Measurements from ENCODE around the gene ITGA1.

ITGA1 gene

DNA sequence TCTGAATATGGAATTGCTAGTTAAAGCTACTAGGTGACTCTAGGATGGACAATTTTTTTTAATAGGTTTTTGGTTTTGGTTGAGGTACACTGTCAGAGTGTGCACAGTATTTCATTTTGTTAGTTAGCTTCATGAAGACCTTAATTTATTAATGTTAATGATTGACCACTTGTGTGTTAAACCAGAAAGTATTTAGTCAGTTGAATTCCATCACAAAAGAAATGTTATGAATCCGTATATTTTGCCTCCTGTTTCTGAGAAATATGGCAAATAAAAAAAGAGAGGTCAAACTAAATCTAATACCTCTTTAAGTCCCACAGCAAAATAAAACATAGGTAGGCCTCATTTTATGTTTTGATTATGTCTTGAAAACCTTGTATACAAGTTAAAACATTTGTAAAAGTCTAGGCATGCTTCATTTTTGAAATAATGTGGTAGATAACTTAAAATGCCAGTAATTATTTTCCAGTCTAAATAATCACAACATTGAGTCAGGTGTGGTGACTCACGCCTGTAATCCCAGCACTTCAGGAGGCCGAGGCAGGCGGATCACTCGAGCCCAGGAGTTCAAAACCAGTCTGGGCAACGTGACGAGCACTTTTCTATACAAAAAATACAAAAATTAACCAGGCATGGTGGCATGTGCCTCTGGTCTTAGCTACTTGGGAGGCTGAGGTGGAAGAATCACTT lies 50.8 kb downstream of the ITGA1 start:
- H3K4me3 ChIP-seq (ENCODE audit: low read depth, low read length) = no peak overlapping the region
- H3K4me2 ChIP-seq (ENCODE audit: low read length) = no peak overlapping the region
- no peaks in the 10 kb centered on the region for H3K9me3 ChIP-seq (ENCODE audit: control insufficient read depth, low read length)
- no peak overlapping the region for H3K9ac ChIP-seq
- peaks cover 12% of the 10 kb centered on the region for H3K79me2 ChIP-seq
- H3K27ac ChIP-seq = peak overlapping the region; percentile 76
- H3K36me3 ChIP-seq (ENCODE audit: control insufficient read depth, insufficient read depth, low read length) = no peaks in the 10 kb centered on the region
- TF ChIP-seq, protein P1, sequence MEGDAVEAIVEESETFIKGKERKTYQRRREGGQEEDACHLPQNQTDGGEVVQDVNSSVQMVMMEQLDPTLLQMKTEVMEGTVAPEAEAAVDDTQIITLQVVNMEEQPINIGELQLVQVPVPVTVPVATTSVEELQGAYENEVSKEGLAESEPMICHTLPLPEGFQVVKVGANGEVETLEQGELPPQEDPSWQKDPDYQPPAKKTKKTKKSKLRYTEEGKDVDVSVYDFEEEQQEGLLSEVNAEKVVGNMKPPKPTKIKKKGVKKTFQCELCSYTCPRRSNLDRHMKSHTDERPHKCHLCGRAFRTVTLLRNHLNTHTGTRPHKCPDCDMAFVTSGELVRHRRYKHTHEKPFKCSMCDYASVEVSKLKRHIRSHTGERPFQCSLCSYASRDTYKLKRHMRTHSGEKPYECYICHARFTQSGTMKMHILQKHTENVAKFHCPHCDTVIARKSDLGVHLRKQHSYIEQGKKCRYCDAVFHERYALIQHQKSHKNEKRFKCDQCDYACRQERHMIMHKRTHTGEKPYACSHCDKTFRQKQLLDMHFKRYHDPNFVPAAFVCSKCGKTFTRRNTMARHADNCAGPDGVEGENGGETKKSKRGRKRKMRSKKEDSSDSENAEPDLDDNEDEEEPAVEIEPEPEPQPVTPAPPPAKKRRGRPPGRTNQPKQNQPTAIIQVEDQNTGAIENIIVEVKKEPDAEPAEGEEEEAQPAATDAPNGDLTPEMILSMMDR (IDR thresholded peaks at IDR 0.05) = no peak
- no peak overlapping the region for H2AFZ ChIP-seq
- no peaks in the 10 kb centered on the region for H3K27me3 ChIP-seq (ENCODE audit: control insufficient read depth, insufficient read depth, low read length)
- H3K4me1 ChIP-seq = peaks cover 27% of the 10 kb centered on the region

DNA sequence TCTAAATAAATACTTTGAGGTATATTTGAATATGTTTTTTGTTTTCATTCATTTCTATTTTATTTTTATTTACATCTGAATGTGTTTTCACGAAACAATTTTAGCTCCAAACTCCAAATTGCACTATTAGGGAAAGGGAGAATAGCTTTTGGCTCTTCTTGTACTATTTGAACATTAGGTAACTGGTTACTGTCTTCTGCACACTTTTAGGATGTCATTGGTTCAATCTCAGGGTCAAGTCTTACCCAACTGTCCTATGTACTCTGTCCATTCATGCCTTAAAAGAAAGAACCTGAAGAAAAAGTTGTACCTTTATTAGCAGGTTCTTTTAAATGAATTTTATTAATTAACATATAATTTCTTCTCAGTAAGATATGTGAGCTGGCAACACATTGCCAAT lies 51.6 kb downstream of the ITGA1 start:
- no peaks in the 10 kb centered on the region for H3K9me3 ChIP-seq (ENCODE audit: control insufficient read depth, low read length)
- H3K79me2 ChIP-seq = peaks cover 10% of the 10 kb centered on the region
- no peak overlapping the region for H3K4me2 ChIP-seq (ENCODE audit: low read length)
- H3K4me3 ChIP-seq (ENCODE audit: low read depth, low read length) = no peak overlapping the region
- H3K27ac ChIP-seq = no peak overlapping the region
- no peaks in the 10 kb centered on the region for H3K36me3 ChIP-seq (ENCODE audit: control insufficient read depth, insufficient read depth, low read length)
- peaks cover 24% of the 10 kb centered on the region for H3K4me1 ChIP-seq
- no peak overlapping the region for H2AFZ ChIP-seq
- H3K27me3 ChIP-seq (ENCODE audit: control insufficient read depth, insufficient read depth, low read length) = no peaks in the 10 kb centered on the region
- TF ChIP-seq, protein P1 (IDR thresholded peaks at IDR 0.05) = no peak
- no peak overlapping the region for H3K9ac ChIP-seq

DNA sequence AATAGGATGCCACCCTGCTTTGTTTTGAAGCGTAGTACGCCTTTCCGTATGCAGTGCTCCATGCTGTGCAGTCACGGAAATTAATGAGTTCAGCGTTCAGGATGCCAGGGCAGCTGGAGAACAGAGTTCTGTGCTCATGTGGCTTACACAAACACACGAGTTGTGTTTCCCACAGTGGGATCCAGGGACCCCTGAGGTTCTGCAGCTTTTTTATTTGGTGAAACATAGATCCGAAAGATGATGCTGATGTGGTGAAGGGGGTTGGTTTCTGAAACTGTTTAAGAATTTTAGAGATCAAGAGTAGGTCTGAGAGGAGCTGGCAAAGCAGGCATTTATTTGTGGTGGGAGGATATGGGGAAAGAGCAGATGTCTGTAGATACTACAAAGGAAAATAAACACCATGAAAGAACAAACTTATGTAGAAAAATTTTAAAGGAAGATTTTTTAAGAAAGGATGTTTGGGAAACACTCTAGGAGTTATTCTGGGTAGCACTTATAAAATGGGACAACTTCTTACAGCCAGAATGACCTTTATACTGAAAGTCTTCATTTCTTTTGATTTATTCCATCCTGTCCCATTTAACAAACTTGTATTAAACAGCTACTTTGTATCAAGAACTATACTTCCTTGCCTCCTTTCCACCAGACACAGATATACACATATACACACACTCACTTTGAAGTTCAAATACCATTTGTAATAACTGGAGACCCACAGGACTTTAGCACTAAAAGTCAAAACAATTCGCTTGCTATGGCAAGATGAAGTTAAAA lies 52.7 kb downstream of the ITGA1 start:
- no peak overlapping the region for H2AFZ ChIP-seq
- peaks cover 19% of the 10 kb centered on the region for H3K79me2 ChIP-seq
- H3K4me1 ChIP-seq = peaks cover 29% of the 10 kb centered on the region
- TF ChIP-seq, protein P1 (IDR thresholded peaks at IDR 0.05) = no peak
- H3K9me3 ChIP-seq (ENCODE audit: control insufficient read depth, low read length) = no peaks in the 10 kb centered on the region
- no peak overlapping the region for H3K4me3 ChIP-seq (ENCODE audit: low read depth, low read length)
- no peaks in the 10 kb centered on the region for H3K36me3 ChIP-seq (ENCODE audit: control insufficient read depth, insufficient read depth, low read length)
- H3K9ac ChIP-seq = no peak overlapping the region
- H3K27me3 ChIP-seq (ENCODE audit: control insufficient read depth, insufficient read depth, low read length) = no peaks in the 10 kb centered on the region
- peak overlapping the region; percentile 70 for H3K27ac ChIP-seq
- no peak overlapping the region for H3K4me2 ChIP-seq (ENCODE audit: low read length)

DNA sequence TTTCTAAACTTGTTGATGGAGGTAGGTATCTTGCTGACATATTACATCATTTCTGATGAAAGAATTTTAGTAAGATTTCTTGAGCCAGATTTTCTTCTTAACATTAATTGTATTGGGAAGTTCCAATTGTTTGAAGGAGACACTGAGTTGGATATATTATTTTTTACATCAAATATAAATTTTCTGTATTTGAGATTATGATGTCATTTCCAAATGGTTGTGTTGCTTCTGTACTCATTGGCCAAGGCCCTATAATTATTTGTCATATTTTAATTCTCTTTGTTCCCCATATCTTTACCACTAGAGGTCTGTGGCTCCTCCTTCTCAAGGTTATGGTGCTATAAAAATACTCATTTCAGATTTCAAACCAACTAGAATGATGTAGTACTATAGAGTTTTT lies 53.4 kb downstream of the ITGA1 start:
- TF ChIP-seq, protein P1 (IDR thresholded peaks at IDR 0.05) = no peak
- Histone ChIP-seq H3K9me3 (ENCODE audit: control insufficient read depth, low read length) (no peaks in the 10 kb centered on the region), H3K27ac (peak overlapping the region; percentile 70), H3K4me3 (ENCODE audit: low read depth, low read length) (no peak overlapping the region), H3K36me3 (ENCODE audit: control insufficient read depth, insufficient read depth, low read length) (no peaks in the 10 kb centered on the region), H3K79me2 (peaks cover 22% of the 10 kb centered on the region), H3K27me3 (ENCODE audit: control insufficient read depth, insufficient read depth, low read length) (no peaks in the 10 kb centered on the region), H3K4me1 (peaks cover 29% of the 10 kb centered on the region), H3K4me2 (ENCODE audit: low read length) (no peak overlapping the region), H2AFZ (no peak overlapping the region), H3K9ac (no peak overlapping the region)
